ENCODE results near the gene OLR1. TPM values are rescaled to one million over a fixed set of nuclear protein-coding genes. Genes with fewer than 3 reads are reported as not detected.
"Not testable (repeated sequence)": the region's sequence is repeated elsewhere in the genome, so short reads cannot be mapped to it uniquely, and the experiment has no call there.

Gene OLR1
- total RNA-seq, 4 donors from 2014 or later: 0.19 to 51.2 (median 35.1) TPM; not detected in 1

- no peak for DNase-seq (ENCODE audit: low spot score)
- ATAC-seq (ENCODE audit: low FRiP score): peak; percentile 27
- TF ChIP-seq, protein P1, sequence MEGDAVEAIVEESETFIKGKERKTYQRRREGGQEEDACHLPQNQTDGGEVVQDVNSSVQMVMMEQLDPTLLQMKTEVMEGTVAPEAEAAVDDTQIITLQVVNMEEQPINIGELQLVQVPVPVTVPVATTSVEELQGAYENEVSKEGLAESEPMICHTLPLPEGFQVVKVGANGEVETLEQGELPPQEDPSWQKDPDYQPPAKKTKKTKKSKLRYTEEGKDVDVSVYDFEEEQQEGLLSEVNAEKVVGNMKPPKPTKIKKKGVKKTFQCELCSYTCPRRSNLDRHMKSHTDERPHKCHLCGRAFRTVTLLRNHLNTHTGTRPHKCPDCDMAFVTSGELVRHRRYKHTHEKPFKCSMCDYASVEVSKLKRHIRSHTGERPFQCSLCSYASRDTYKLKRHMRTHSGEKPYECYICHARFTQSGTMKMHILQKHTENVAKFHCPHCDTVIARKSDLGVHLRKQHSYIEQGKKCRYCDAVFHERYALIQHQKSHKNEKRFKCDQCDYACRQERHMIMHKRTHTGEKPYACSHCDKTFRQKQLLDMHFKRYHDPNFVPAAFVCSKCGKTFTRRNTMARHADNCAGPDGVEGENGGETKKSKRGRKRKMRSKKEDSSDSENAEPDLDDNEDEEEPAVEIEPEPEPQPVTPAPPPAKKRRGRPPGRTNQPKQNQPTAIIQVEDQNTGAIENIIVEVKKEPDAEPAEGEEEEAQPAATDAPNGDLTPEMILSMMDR (IDR thresholded peaks at IDR 0.05): no peak
Observed at GRCh38 chr12:10189653-10190052, 17.7 kb upstream of the OLR1 start.

- DNase-seq (ENCODE audit: low spot score); ATAC-seq (ENCODE audit: low FRiP score): not testable (repeated sequence)
Observed at GRCh38 chr12:10186958-10187357, 15.0 kb upstream of the OLR1 start.

DNA sequence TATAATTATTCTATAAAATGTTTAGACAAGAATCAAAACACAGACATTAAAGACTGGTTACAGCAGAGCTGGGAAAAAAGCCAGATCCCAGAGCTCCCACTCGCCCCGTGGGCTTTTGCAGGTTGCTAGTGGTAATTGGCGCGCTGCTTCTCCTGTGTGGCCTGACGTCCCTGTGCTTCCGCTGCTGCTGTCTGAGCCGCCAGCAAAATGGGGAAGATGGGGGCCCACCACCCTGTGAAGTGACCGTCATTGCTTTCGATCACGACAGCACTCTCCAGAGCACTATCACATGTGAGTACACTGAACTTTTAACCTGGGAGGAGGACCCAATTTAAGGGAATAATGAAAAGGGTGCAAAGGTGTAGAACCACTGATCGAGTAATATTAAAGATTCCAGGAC, 14.4 kb upstream of the OLR1 start:
- TF ChIP-seq, protein P1 (IDR thresholded peaks at IDR 0.05): no peak
- DNase-seq (ENCODE audit: low spot score) (no peak), ATAC-seq (ENCODE audit: low FRiP score) (no peak)

GRCh38 chr12:10184261-10184843, 12.4 kb upstream of the OLR1 start:
- ATAC-seq (ENCODE audit: low FRiP score): peak; percentile 83
- no peak for DNase-seq (ENCODE audit: low spot score)
- TF ChIP-seq, protein P1 (IDR thresholded peaks at IDR 0.05): no peak

DNA sequence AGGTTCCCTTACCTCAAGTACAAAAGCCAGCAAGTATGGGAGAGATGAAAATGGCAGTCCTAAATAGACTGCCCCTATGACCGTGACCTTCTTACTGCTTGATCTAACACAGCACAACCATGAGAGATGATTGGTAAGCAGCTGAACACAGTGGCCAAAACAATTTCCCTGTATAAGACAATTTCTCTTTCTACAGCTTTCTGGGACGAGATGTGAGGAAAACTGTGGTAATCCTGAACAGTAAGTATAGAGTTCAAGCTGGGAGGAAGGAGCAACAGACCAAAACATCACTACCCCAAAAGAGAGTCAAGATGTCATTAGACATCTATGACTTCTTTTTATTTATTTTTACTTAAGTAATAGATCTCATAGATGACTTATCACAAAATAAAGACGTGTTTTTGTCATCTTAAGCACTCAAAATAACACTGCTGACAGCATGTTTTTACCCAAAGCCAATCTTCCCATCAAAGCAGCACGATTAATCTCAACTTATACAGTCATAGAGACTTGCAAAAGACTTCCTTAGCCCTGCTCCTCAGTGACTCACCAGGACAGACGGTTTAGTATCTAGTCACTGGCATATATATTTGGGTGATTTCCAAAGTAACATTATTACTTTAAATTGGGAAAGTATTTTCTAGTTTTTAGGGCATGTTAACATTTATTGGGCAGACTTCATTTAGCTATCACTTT, 10.6 kb upstream of the OLR1 start:
- ATAC-seq (ENCODE audit: low FRiP score) (peak; percentile 88), DNase-seq (ENCODE audit: low spot score) (no peak)
- TF ChIP-seq, protein P1 (IDR thresholded peaks at IDR 0.05): no peak

DNA sequence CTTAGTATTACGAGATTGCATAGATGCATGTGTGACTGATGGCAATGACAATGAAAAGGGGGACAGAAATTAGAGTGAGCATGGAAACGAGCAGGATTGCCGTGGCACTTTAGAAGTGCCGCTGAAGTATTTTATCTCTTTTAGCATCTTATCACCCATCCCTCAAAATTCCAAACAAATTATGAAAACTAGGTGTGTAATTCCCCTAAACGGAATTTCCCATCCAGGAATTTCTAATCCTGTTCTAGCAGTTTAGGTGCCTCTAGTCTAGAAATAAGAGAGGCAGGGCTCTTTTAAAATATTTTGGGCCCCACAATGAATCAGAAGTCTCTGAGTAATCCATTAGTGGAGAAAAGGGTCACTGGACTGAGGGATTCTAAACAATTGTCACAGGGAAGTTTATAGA, 7.8 kb upstream of the OLR1 start:
- ATAC-seq (ENCODE audit: low FRiP score) (no peak), DNase-seq (ENCODE audit: low spot score) (no peak)
- TF ChIP-seq, protein P1 (IDR thresholded peaks at IDR 0.05): no peak

GRCh38 chr12:10178821-10179220, 6.9 kb upstream of the OLR1 start, which contains the start of gene TMEM52B:
Gene TMEM52B, plus strand, starts transcription at chr12:10179032. Its CDS starts 543 bp downstream, at chr12:10179575.
- no peak for DNase-seq (ENCODE audit: low spot score)
- TF ChIP-seq, protein P1 (IDR thresholded peaks at IDR 0.05): no peak
- no peak for ATAC-seq (ENCODE audit: low FRiP score)

Data from omental fat pad (tissue), 4 donors.